Kidney epithelial cell (primary cell): ENCODE data around the gene PHRF1. TPM values are rescaled to one million over a fixed set of nuclear protein-coding genes. Genes with fewer than 3 reads are reported as not detected.
A peak's percentile ranks its signal among the peaks of the same experiment; 100 is the strongest.
"Not testable (repeated sequence)": the region's sequence is repeated elsewhere in the genome, so short reads cannot be mapped to it uniquely, and the experiment has no call there.

Source experiments
- DNase-seq: peaks from one replicate; pipeline ENCODE4 v3.0.0-alpha.2; 2010; ENCODE audit warnings: low read depth
- H3K27me3 ChIP-seq: 2 replicates; pipeline ENCODE4 v1.6.0; 2011; ENCODE audit warnings: low read length; ENCODE audit not compliant: control insufficient read depth, insufficient read depth
- H3K36me3 ChIP-seq: 2 replicates; pipeline ENCODE4 v1.5.1; 2011; ENCODE audit warnings: low read length; ENCODE audit not compliant: control insufficient read depth, insufficient read depth
- H3K4me3 ChIP-seq: 2 replicates; pipeline ENCODE4 v1.5.1; 2011; ENCODE audit warnings: low read depth, mild to moderate bottlenecking, control low read depth, low read length
- total RNA-seq: library from RNA; depleted of rRNA; stranded (reverse); fragments of >200 nt; gene quantifications from 2 replicates; pipeline ENCODE4 v1.2.3, GENCODE V29; 2015
- TF ChIP-seq, protein P1 (sequence below): IDR thresholded peaks from 2 replicates; pipeline ENCODE4 v1.5.1; 2011; ENCODE audit warnings: mild to moderate bottlenecking, moderate library complexity, low read length, control low read depth, inconsistent platforms; ENCODE audit not compliant: insufficient read depth, poor library complexity, severe bottlenecking

PHRF1 gene
- total RNA-seq, 1 donor from 2014 or later: 33.0 TPM

DNA sequence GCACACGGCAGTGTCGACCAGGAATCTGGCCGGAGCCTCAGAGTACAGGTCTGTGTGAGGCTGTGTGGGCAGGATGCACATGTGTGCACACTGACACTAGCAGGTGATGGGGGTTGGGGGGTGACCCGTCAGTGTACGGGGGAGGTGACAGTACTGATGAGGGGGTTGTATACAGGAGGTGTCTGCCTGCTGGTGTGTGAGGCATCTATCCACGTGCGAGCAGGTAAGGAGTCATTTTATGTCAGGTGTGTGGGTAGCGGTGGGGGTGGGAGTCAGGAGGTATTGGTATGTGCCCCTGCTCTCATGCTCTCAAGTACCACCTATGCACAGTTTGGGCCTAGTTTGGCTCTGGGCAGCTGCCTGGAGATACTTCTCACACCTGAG lies 4.5 kb upstream of the PHRF1 start:
- no peaks in the 10 kb centered on the region for H3K27me3 ChIP-seq
- TF ChIP-seq, protein P1, sequence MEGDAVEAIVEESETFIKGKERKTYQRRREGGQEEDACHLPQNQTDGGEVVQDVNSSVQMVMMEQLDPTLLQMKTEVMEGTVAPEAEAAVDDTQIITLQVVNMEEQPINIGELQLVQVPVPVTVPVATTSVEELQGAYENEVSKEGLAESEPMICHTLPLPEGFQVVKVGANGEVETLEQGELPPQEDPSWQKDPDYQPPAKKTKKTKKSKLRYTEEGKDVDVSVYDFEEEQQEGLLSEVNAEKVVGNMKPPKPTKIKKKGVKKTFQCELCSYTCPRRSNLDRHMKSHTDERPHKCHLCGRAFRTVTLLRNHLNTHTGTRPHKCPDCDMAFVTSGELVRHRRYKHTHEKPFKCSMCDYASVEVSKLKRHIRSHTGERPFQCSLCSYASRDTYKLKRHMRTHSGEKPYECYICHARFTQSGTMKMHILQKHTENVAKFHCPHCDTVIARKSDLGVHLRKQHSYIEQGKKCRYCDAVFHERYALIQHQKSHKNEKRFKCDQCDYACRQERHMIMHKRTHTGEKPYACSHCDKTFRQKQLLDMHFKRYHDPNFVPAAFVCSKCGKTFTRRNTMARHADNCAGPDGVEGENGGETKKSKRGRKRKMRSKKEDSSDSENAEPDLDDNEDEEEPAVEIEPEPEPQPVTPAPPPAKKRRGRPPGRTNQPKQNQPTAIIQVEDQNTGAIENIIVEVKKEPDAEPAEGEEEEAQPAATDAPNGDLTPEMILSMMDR: no peak
- no peak overlapping the region for H3K4me3 ChIP-seq
- H3K36me3 ChIP-seq: no peaks in the 10 kb centered on the region
- DNase-seq: no peak

DNA sequence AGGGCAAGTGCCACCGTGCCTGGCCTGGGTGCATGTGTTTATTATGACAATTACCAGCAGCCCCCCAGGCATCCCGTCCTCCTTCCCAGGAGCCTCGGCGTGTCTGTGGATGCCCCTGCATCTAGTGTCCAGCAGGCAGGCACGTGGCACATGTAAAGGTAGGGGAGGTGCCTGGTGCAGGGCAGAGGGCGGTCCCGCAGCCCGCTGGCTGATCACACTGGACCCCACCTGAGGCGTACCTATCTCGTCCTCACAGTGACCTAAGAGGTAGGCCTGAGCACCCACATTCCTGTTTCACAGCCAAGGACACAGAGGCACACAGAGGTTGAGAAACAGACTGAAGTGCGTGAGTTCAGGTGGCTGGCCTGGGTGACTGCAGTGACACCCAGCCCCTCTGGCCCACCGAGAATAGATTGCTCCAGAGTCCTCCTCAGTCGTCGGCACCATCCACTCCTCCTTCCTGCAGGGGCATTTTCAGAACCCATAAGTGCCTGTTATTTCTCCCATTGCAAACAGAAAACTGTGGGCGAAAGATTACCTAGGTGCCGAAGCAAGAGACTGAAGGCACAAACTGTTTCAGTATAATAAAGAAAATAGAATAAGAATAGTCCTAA lies 3.0 kb upstream of the PHRF1 start:
- Histone ChIP-seq H3K27me3 (no peaks in the 10 kb centered on the region), H3K4me3 (no peak overlapping the region), H3K36me3 (no peaks in the 10 kb centered on the region)
- TF ChIP-seq, protein P1: no peak
- no peak for DNase-seq

DNA sequence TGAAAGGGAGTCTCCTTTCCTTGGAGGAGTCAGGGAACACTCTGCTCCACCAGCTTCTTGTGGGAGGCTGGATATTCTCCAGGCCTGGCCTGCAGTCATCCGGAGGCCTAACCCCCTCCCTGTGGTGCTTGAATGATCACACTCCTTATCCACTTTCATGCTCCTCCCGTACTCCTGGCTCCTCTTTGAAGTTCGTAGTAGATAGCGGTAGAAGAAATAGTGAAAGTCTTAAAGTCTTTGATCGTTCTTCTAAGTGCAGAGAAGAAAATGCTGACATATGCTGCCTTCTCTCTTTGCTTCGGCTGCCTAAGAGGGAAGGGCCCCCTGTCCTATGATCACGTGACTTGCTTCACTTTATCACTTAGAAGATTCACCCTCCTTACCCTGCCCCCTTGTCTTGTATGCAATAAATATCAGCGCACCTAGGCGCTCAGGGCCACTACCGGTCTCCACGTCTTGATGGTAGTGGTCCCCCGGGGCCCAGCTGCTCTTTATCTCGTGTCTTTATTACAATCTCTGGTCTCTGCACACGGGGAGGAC lies 2.2 kb upstream of the PHRF1 start:
- not testable (repeated sequence) for H3K36me3 ChIP-seq, H3K27me3 ChIP-seq, DNase-seq
- H3K4me3 ChIP-seq: peak overlapping the region; percentile 71

DNA sequence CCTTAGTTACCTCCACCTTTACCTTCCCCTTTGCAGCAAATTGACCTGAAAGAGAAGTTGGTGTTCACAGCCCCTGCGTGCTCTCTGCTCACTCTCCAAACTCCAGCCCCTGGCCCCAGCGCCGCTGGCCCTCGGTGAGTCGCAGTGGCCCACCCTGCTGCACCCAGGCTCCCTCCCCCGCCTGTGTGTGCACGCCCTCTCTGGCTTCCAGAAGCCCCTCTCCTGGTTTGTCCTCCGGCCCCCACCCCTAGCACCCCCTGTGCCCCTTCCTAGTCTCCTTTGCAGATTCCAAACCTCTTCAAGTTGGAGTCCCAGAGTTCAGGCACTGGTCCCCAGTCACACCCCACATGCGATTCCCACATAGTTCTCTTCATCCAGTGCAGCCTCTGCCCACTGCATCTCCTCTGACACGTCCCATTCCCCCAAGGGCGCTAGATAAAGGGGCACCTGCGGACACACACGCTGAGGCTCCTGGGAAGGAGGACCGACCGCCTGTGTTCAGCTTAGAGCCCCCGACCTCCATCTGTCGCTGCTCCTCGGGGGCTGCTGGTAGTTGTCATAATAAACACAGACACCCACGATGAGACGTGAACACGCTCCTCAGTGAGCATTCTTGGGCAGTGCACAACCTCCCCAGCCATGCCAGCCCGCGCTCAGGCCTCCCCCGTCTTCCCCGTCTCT lies 1.5 kb upstream of the PHRF1 start:
- TF ChIP-seq, protein P1: no peak
- Histone ChIP-seq H3K4me3 (peak overlapping the region; percentile 71), H3K27me3 (no peaks in the 10 kb centered on the region), H3K36me3 (peaks cover 1% of the 10 kb centered on the region)
- no peak for DNase-seq

DNA sequence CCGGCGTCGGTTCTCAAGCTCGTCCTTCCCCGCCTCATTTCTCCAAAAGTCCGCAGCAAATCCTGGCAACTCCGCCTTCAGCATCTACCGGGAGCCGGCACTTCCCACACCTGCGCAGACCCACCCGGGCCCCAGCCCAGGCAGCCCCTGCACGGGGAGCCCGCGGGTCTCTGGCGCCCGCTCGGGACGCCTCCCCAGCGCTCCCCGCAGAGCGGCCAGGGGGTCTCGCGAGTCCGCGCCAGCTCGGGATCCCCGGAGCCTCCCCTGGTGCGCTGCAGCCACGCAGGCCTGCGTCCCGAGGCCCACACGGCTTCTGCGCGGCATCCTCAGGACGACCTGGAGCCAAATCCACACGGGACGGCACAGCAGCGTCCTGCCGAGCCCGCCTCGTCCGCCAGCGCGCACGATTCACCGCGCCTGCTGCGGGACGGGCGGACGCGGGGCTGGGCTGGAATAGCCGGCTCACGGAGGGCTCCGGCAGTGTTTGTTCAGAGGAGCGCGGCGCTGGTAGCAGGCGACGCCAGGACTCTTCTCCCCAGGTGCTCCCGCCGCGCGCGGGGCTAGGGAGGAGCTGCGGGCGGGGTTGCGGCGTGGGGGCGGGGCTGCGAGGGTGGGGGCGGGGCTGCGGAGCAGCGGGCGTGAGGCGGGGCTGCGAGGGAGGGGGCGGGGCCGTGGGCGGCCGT lies 816 bp upstream of the PHRF1 start:
- TF ChIP-seq, protein P1: no peak
- no peaks in the 10 kb centered on the region for H3K27me3 ChIP-seq
- H3K4me3 ChIP-seq: peak overlapping the region; percentile 71
- H3K36me3 ChIP-seq: peaks cover 1% of the 10 kb centered on the region
- DNase-seq: no peak
